ENCODE measurements around the gene IL33.

IL33 gene

GRCh38 chr9:6216951-6217350 is 1.3 kb downstream of the IL33 start:
- DNase-seq (ENCODE audit: low read depth) = no peak

DNA sequence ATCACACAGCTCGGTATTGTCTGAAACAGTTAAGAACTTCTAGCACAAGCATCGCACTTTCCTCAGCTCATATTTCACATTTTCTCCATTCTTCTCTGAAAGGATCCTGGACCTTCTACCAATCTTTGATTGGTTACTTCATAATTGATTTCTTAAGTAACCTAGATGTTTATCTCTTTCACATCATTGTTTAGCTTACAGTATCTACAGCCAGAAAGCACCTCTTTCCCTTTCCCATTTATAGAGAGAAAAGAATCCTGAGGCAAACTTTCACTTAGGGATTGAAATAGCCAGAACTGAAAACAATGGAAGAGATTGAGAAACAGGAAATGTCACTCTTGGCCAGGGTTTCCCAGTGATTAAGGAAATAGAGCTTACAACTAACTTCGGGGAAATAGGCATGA is 2.5 kb downstream of the IL33 start:
- no peak for DNase-seq (ENCODE audit: low read depth)

- DNase-seq (ENCODE audit: low read depth) = no peak
Observed at GRCh38 chr9:6219040-6219439, 3.4 kb downstream of the IL33 start.

- no peak for DNase-seq (ENCODE audit: low read depth)
Observed at GRCh38 chr9:6219981-6220380, 4.4 kb downstream of the IL33 start.

DNA sequence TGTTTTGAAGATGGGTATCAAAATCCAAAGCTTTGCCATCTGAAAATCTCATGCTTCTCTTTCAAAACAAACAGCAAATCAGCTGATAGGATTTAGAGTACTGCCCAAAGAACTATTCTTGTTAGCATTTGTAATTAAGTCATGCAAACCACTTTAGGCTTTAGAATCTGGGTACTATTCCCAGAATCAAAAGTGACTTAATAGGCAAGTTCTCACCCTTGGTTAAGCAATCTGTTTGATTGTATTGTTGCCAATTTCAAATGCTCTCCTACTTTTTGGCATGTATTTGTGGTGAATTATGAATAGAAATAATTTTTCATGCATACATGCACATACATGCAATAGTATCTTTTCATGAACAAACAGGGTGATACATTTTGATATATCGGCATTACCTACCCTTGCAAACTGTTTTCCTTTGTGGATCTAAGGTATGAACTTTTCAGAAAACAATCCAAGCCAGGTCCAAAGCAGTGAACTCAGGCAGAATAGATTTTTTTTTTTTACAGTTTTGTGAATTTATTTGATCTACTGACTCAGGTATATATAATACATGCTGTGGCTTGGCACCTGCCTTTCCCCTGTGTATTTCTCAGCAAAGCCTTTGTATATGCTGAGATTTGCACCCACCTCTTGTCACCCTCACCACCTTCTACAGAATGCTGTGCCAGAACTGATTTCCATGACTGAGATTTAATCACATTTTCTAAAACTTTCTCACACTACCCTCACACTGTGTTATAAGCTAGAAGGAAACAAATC is 9.0 kb downstream of the IL33 start:
- DNase-seq (ENCODE audit: low read depth) = no peak

DNA sequence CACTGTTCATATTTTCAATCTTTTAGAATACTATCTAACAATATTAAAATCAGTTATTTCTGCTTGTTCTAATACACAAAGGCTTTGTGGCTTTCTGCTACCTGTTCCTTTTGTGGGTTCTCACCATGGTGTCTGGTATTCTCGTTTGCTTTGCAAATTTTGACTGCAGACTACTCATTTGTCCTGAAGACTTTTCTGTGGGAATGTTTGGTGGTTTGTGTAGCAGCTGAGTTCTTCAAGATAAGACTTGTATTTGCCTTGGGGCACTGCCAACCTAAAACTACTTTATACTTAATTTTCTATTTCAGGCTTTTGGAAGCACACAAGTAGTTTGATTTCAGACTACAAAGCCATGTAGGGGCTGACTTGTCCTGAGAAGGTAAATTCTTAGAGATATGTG is 11.1 kb downstream of the IL33 start:
- DNase-seq (ENCODE audit: low read depth) = no peak

DNA sequence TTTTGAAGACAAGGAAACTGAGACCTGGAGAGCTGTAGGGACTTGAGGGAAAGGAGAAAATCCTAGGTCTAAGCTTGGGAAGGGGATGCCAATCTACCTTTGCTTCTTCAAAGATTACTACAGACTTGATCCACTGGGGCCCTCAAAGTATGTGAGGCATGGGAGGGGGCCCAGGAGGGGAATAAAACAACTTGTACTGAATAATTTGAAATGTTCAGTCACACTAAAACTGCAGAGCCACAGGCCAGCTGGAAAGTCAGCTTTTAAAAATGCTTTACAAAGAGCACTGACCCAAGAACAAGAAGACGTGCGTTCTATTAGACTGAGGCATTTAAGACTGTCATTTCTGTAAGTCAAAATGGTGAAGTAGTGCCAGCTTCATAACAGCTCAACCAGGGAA is 13.6 kb downstream of the IL33 start:
- DNase-seq (ENCODE audit: low read depth) = no peak

DNA sequence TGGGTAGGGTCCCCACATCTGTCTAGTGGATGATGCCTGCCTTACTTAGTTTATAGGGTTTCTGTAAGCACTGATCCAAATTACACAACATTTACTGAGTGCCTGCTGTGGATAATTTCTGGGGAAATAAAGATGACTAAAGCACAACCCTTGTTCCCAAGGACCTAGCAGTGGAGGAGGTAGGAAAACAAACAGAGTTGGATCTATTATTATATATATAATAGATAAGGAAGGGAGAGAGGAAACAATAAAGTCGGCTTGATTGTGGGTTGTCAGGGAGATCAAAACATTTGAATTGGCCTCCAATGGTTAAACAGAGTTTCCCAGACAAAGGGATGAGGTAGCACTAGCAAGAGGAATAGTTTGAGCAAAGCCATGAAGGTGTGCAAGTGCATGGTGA is 14.0 kb downstream of the IL33 start:
- DNase-seq (ENCODE audit: low read depth) = no peak

GRCh38 chr9:6230037-6230780 is 14.6 kb downstream of the IL33 start:
- DNase-seq (ENCODE audit: low read depth) = peak; percentile 75

GRCh38 chr9:6232336-6232945 is 16.8 kb downstream of the IL33 start:
- DNase-seq (ENCODE audit: low read depth) = no peak

DNA sequence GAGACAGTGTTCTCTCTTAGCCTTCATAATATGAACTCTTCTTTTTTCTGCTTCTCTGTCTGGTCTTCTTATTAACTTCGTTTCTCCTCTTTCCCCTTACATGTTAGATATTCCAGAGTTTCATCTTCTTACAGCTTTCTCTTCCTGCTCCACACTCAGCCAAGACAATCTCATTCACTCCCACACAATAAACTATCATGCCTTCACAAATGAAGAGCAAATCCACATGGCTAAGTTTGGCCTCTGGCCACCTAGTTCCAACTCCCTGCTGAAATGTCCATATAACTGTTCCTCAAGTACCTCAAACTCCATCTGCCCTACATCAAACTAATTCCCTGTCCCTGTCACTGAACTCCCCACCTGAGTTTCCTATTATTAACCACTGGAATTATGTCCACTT is 18.4 kb downstream of the IL33 start:
- DNase-seq (ENCODE audit: low read depth) = no peak

DNA sequence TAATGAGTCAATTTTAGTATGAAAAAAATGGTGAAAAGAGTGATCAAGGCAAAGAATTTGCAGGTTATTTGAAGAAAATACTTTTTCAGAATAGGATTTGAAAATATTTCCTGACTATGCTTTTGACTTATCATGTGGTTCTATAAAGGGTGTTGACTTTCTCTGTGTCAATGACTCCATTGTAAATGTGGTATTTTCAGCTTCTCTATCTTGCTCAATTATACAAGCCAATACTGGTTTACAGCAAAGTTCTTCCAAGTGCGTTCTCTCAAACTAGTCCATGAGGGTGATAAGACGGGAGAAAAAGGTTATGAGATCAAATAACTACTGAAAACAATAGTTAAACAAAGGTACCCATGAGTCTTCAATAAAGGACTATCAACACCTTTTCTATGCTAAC is 21.7 kb downstream of the IL33 start:
- DNase-seq (ENCODE audit: low read depth) = no peak

DNA sequence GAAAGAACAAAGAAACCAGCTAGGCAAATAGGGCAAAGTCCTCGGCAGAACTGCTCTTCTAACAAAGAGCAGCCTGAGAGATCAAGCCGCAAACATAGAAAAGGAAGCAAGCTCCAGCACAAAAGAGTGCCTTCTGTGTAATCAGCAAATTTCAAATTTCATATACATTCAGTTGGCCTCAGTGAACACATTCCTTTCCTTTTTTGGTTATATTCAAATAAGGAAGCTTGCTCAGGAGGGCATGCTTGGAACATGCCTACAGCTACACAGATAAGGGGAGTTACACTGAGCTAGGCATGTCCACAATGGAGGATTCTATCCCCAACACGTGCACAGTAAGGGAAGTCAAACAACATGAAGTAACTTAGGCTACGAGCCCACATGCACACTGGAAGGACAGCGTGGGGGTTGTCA is 23.4 kb downstream of the IL33 start:
- no peak for DNase-seq (ENCODE audit: low read depth)

GRCh38 chr9:6239694-6240093 is 24.1 kb downstream of the IL33 start:
- DNase-seq (ENCODE audit: low read depth) = no peak

DNA sequence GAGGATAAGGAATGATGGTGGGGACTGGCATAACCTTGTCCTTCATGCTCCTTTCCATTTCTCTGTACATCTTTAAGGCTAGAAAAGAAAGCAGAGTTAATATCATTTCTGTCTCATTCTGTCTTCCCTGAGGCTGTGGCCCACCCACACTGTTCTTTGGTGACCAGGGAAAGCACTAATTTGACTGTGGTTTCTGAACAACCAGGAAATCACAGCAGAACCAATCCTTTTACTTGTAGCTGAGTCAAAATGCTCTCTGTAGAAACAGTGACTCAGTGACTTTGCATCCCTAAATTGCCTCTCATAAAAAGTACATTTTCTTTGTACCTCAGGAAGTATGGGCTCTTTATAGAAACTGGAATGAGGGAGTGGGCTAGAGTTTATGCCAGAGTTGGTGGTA is 28.1 kb downstream of the IL33 start:
- no peak for DNase-seq (ENCODE audit: low read depth)

DNA sequence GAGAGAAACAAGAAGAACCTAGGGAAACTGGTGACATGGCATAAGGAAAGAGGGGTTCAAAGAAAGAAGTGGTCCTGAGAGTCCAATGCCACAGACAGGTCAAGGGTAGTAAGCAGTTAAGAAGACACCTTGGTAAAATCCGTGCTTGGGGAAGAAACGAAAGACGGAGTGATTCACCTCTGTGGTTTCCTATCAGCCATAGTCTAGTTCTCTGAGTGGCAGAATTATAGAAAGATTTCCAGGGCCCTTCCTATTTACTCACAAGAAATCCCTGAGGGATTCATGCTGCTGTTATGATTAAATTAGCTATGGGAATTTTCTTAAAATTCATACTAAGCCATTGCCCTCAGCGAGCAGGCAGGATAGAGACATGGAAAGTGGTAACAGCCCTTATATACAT is 31.7 kb downstream of the IL33 start:
- DNase-seq (ENCODE audit: low read depth) = peak; percentile 15

DNA sequence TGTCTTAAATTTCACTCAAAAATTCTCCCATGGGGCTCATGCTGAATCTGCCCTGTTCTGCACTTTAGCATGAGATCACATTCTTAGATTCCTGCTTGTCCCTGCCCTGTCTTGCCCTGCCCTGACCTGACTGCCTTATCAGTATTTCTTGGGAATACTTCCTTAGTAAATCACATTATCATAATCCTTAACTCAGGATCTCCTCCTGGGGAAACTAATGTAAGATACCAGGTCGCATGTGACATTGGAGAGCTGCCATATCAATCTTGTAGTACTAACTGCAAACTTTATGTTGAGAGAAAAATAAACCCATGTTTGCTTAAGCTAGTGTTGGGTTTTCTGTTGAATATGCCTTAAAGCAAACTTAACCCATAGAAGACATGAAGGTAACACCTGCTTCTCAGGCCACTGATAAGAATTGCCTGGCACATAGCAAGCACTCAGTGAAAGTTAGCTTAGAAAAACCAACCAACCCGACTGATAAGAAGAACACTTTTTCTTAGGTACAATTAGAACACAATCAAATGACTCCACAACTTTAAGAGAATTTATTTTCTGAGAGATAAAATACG is 53.3 kb downstream of the IL33 start:
- no peak for DNase-seq (ENCODE audit: low read depth)

DNA sequence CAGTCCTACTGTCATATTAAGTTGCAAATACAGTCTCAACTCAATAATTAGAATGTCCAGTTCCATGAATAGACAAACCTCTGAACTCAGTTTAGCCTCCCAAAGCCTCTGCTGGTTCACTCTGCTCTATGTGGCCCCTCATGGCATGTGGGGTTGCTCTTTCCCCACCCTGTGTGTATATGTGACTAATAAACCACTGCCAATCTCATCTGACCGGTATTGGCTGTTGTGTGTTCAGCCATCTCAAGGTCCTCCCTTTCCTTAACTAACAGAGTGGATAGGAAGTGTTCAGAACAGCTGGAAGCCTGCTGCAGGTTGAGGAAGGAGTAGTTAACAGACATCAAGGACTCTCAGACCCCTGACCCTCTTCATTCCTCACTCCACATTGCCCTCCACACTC is 55.3 kb downstream of the IL33 start:
- DNase-seq (ENCODE audit: low read depth) = no peak

- DNase-seq (ENCODE audit: low read depth) = no peak
Observed at GRCh38 chr9:6271508-6272228, 56.1 kb downstream of the IL33 start.

GRCh38 chr9:6272229-6272598 is 56.6 kb downstream of the IL33 start:
- peak; percentile 20 for DNase-seq (ENCODE audit: low read depth)

GRCh38 chr9:6277417-6277816 is 61.8 kb downstream of the IL33 start:
- no peak for DNase-seq (ENCODE audit: low read depth)

- no peak for DNase-seq (ENCODE audit: low read depth)
Observed at GRCh38 chr9:6301858-6302257, 86.3 kb downstream of the IL33 start.

All from HS-5 (cell line).